ENCODE measurements around the gene NSMF.

DNA sequence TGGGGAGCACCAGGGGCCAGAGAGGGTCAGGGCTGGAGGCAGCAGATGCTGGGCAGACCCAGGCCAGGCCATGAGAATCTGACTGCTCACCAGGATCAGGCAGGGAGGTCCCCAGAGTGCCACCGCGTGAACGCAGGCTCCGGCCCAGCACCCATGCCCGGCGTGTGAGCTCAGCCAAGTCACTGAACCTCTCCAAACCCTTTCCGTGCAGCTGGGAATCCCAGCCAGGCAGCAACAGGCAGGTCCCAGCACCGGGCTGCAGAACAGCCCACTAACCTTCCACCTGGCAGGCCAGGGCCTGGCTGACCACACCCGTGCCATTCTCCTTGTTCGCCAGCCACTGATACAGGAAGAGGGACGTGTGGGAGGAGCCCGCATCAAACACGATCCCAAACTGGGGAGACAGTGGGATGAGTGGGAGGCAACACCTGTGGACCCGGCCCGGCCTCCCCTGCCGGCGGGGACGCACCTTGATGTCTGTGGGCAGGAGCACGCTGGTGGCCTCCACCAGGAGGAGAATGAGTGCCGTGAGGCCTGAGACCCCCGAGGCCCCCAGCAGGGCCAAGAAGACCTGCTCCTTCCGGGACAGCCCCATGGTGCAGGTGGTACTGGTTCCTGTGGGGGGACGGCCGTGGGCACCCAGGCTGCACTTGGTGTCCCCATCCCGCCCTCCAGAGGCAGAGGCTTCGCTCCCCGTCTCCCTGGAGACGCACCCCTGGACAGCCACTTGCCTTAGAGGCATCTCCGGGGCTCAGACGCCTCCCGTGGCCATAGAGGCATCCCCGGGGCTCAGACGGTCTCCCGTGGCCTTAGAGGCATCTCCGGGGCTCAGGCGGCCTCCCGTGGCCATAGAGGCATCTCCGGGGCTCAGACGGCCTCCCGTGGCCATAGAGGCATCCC is 21.2 kb downstream of the NSMF start:
- TF ChIP-seq, protein P1, sequence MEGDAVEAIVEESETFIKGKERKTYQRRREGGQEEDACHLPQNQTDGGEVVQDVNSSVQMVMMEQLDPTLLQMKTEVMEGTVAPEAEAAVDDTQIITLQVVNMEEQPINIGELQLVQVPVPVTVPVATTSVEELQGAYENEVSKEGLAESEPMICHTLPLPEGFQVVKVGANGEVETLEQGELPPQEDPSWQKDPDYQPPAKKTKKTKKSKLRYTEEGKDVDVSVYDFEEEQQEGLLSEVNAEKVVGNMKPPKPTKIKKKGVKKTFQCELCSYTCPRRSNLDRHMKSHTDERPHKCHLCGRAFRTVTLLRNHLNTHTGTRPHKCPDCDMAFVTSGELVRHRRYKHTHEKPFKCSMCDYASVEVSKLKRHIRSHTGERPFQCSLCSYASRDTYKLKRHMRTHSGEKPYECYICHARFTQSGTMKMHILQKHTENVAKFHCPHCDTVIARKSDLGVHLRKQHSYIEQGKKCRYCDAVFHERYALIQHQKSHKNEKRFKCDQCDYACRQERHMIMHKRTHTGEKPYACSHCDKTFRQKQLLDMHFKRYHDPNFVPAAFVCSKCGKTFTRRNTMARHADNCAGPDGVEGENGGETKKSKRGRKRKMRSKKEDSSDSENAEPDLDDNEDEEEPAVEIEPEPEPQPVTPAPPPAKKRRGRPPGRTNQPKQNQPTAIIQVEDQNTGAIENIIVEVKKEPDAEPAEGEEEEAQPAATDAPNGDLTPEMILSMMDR (IDR thresholded peaks at IDR 0.05), result no peak
- TF ChIP-seq POLR2A (IDR thresholded peaks at IDR 0.05) (no peak), POLR2AphosphoS5 (IDR thresholded peaks at IDR 0.05) (no peak)
